GM12878 (cell line): ENCODE results near the gene AK4. TPM values are rescaled to one million over a fixed set of nuclear protein-coding genes. Genes with fewer than 3 reads are reported as not detected.
A peak's percentile ranks its signal among the peaks of the same experiment; 100 is the strongest.

Source experiments
- ASH2L ChIP-seq: fragments of 300-600, 200-600 bp; sonication (generic); IDR thresholded peaks from 2 replicates; pipeline ENCODE4 v1.6.1; 2017; ENCODE audit warnings: low read depth, mild to moderate bottlenecking, borderline replicate concordance
- ATF2 ChIP-seq: IDR thresholded peaks from 2 replicates; pipeline ENCODE4 v1.6.1; 2012; ENCODE audit warnings: low read length, inconsistent platforms
- BCL11A ChIP-seq: IDR thresholded peaks from 2 replicates; pipeline ENCODE4 v1.6.1; 2011; ENCODE audit warnings: low read depth, low read length
- CBFB ChIP-seq: IDR thresholded peaks from 2 replicates; pipeline ENCODE4 v1.6.1; 2016; ENCODE audit warnings: antibody characterized with exemption, low read depth
- CEBPB ChIP-seq, 2 experiments: fragments of 150-350 bp in 1 of 2; IDR thresholded peaks; 2 replicates each; pipeline ENCODE4 v1.6.1; 2012 to 2014; ENCODE audit warnings: low read depth in 2 of 2, low read length in 2 of 2, borderline replicate concordance in 1 of 2, inconsistent platforms in 1 of 2
- HSF1 ChIP-seq: fragments of 150-350 bp; IDR thresholded peaks from 2 replicates; pipeline ENCODE4 v1.6.1; 2014; ENCODE audit warnings: mild to moderate bottlenecking, low read depth, low read length
- MYC ChIP-seq: IDR thresholded peaks from 2 replicates; pipeline ENCODE4 v1.6.1; 2011; ENCODE audit warnings: mild to moderate bottlenecking, low read length, moderate library complexity, inconsistent platforms; ENCODE audit not compliant: insufficient read depth, insufficient replicate concordance, insufficient read length, severe bottlenecking
- PAX5 ChIP-seq: IDR thresholded peaks from 2 replicates; pipeline ENCODE4 v1.6.1; 2011; ENCODE audit warnings: low read depth, low read length, borderline replicate concordance
- PKNOX1 ChIP-seq: fragments of 450-650 bp; IDR thresholded peaks from 2 replicates; pipeline ENCODE4 v1.6.1; 2016; ENCODE audit warnings: mild to moderate bottlenecking
- POU2F2 ChIP-seq: IDR thresholded peaks from 3 replicates; pipeline ENCODE4 v1.6.1; 2011; ENCODE audit warnings: low read depth, mild to moderate bottlenecking, low read length, borderline replicate concordance
- RAD51 ChIP-seq: fragments of 450-650 bp; IDR thresholded peaks from 2 replicates; pipeline ENCODE4 v1.6.1; 2016; ENCODE audit warnings: moderate library complexity, mild to moderate bottlenecking, inconsistent platforms
- SIN3A ChIP-seq: IDR thresholded peaks from 2 replicates; pipeline ENCODE4 v1.6.1; 2012; ENCODE audit warnings: low read depth, low read length, improper control_type of control experiment
- SREBF1 ChIP-seq: IDR thresholded peaks from 2 replicates; pipeline ENCODE4 v1.6.1; 2012; ENCODE audit warnings: mild to moderate bottlenecking, low read length
- TCF7 ChIP-seq: IDR thresholded peaks from 2 replicates; pipeline ENCODE4 v1.6.1; 2014; ENCODE audit warnings: antibody characterized with exemption, borderline replicate concordance
- ZNF207 ChIP-seq: fragments of 450-650 bp; IDR thresholded peaks from 2 replicates; pipeline ENCODE4 v1.6.1; 2014; ENCODE audit warnings: antibody characterized with exemption, mild to moderate bottlenecking, borderline replicate concordance
- ZNF24 ChIP-seq: fragments of 450-650 bp; IDR thresholded peaks from 2 replicates; pipeline ENCODE4 v1.6.1; 2017; ENCODE audit warnings: antibody characterized with exemption, mild to moderate bottlenecking
- ZNF274 ChIP-seq: IDR thresholded peaks from one replicate; pipeline ENCODE4 v1.8.0; 2011; ENCODE audit not compliant: insufficient read length, insufficient read depth
- polyA plus RNA-seq, 11 experiments: library from polyadenylated mRNA; depleted of rRNA in 4 of 11; unstranded in 6 of 11; stranded (reverse) in 5 of 11; fragments of >200 nt; fragmentation: Nextera tagmentation in 4 of 11; fragmentation: Illumina TruSeq in 1 of 11; extraction: Ambion mirVana in 4 of 11; extraction: Trizol in 1 of 11; gene quantifications; 1 replicate in 1 of 11; 2 replicates in 10 of 11; pipeline versions ENCODE4 v1.2.1 to v1.2.3, GENCODE V29; 2011 to 2016; ENCODE audit warnings: inconsistent platforms in 2 of 11, missing spikeins in 2 of 11, low read depth in 1 of 11
- total RNA-seq, 4 experiments: library from RNA; depleted of rRNA in 3 of 4; stranded (reverse); fragments of >200 nt in 3 of 4; fragmentation: Illumina TruSeq in 1 of 4; extraction: Trizol in 1 of 4; gene quantifications; 2 replicates each; pipeline versions ENCODE4 v1.2.1 to v1.2.3, GENCODE V29; 2013 to 2021
- TF ChIP-seq, protein P1 (sequence below): IDR thresholded peaks from 2 replicates; pipeline ENCODE4 v1.6.1; 2012; ENCODE audit warnings: low read depth, low read length, improper control_type of control experiment
- TF ChIP-seq, protein P2 (sequence below): fragments of 450-650 bp; IDR thresholded peaks from 2 replicates; pipeline ENCODE4 v1.6.1; 2017; ENCODE audit warnings: mild to moderate bottlenecking, moderate library complexity
- TF ChIP-seq, protein P3 (sequence below): fragments of 450-650 bp; IDR thresholded peaks from 2 replicates; pipeline ENCODE4 v1.6.1; 2014; ENCODE audit warnings: mild to moderate bottlenecking

Gene AK4
- total and polyA plus RNA-seq, 10 of the 15 experiments (the other 5 are each of a cell fraction or from before 2014, with no cell fraction given) = 23.9 to 161 (median 49.0) TPM

DNA sequence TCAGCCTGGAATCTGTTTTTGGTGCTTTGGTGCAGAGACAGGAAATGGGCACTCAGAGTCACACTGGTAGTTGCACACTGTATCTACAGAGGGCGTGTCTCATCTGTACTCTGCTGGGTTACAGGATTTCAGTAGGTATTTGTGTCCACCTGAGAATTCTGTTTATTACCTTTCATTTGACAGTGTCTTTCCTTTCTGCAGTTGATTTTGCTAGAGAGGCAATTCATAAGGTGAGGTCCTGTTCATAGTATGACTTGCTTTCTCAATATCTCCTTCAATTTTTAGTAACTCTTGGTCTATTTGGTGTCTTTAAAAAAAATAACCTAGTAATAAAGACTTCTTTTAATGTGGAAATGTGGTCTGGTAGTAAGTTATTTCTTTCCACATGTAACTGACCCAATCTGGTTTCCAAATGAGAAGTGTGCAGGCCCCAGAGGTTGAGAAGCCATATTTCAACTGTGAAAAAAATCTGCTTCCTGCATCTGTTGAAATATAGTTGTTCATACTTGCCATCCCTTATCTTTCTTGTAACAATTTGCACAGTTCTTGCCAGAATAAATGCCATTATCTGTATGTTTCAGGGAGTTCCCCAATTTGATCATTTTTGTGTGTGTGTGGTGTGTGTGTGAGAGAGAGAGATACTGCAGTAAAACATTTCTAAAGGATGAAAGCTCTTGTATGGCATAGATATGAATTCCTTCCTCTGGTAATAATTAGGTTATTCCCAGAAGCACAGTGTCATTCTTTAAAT is 82.9 kb downstream of the AK4 start (continued):
- TF ChIP-seq ZNF274 (no peak), CEBPB (IDR thresholded peaks at IDR 0.05; ENCODE audit: borderline replicate concordance in 1 of 2, low read depth in 2 of 2, low read length in 2 of 2) (0 out of 4 replicates have a peak, but pooled peaks of 1 of the 2 experiments have one; percentile 24), PAX5 (no peak), PKNOX1 (no peak), BCL11A (peak; percentile 58; the same call in 1 of the 2 replicates), ZNF24 (no peak), POU2F2 (no peak), ATF2 (peak; percentile 67), SIN3A (no peak), HSF1 (no peak), TCF7 (peak; percentile 91), RAD51 (no peak), SREBF1 (no peak), CBFB (peak; percentile 65; the same call in 1 of the 2 replicates), MYC (no peak), ZNF207 (no peak), ASH2L (no peak)
- TF ChIP-seq, protein P1, sequence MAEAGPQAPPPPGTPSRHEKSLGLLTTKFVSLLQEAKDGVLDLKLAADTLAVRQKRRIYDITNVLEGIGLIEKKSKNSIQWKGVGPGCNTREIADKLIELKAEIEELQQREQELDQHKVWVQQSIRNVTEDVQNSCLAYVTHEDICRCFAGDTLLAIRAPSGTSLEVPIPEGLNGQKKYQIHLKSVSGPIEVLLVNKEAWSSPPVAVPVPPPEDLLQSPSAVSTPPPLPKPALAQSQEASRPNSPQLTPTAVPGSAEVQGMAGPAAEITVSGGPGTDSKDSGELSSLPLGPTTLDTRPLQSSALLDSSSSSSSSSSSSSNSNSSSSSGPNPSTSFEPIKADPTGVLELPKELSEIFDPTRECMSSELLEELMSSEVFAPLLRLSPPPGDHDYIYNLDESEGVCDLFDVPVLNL = no peak
- TF ChIP-seq, protein P2, sequence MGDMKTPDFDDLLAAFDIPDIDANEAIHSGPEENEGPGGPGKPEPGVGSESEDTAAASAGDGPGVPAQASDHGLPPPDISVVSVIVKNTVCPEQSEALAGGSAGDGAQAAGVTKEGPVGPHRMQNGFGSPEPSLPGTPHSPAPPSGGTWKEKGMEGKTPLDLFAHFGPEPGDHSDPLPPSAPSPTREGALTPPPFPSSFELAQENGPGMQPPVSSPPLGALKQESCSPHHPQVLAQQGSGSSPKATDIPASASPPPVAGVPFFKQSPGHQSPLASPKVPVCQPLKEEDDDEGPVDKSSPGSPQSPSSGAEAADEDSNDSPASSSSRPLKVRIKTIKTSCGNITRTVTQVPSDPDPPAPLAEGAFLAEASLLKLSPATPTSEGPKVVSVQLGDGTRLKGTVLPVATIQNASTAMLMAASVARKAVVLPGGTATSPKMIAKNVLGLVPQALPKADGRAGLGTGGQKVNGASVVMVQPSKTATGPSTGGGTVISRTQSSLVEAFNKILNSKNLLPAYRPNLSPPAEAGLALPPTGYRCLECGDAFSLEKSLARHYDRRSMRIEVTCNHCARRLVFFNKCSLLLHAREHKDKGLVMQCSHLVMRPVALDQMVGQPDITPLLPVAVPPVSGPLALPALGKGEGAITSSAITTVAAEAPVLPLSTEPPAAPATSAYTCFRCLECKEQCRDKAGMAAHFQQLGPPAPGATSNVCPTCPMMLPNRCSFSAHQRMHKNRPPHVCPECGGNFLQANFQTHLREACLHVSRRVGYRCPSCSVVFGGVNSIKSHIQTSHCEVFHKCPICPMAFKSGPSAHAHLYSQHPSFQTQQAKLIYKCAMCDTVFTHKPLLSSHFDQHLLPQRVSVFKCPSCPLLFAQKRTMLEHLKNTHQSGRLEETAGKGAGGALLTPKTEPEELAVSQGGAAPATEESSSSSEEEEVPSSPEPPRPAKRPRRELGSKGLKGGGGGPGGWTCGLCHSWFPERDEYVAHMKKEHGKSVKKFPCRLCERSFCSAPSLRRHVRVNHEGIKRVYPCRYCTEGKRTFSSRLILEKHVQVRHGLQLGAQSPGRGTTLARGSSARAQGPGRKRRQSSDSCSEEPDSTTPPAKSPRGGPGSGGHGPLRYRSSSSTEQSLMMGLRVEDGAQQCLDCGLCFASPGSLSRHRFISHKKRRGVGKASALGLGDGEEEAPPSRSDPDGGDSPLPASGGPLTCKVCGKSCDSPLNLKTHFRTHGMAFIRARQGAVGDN = no peak
- TF ChIP-seq, protein P3, sequence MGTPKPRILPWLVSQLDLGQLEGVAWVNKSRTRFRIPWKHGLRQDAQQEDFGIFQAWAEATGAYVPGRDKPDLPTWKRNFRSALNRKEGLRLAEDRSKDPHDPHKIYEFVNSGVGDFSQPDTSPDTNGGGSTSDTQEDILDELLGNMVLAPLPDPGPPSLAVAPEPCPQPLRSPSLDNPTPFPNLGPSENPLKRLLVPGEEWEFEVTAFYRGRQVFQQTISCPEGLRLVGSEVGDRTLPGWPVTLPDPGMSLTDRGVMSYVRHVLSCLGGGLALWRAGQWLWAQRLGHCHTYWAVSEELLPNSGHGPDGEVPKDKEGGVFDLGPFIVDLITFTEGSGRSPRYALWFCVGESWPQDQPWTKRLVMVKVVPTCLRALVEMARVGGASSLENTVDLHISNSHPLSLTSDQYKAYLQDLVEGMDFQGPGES = no peak
